Cardiac muscle cell (in vitro differentiated cells and primary cell): ENCODE data around the gene ZNF837. TPM values are rescaled to one million over a fixed set of nuclear protein-coding genes. Genes with fewer than 3 reads are reported as not detected.

Experiments
- DNase-seq, 2 donors: peaks; one replicate each; pipeline versions ENCODE4 v3.0.0 to v3.0.0-alpha.2; 2010 to 2017; ENCODE audit warnings: low read depth in 1 of 2, low spot score in 1 of 2
- H3K27ac ChIP-seq: fragments of 200-600 bp; sonication (generic); 2 replicates; pipeline ENCODE4 v1.5.1; 2016
- H3K27me3 ChIP-seq: fragments of 200-600 bp; sonication (generic); 2 replicates; pipeline ENCODE4 v1.6.0; 2016; ENCODE audit warnings: control low read depth
- H3K36me3 ChIP-seq: fragments of 200-600 bp; sonication (generic); 2 replicates; pipeline ENCODE4 v1.5.1; 2016; ENCODE audit warnings: control low read depth
- H3K4me1 ChIP-seq: fragments of 200-600 bp; sonication (generic); 2 replicates; pipeline ENCODE4 v1.8.1; 2017; ENCODE audit warnings: low read depth, mild to moderate bottlenecking, mixed run types
- H3K4me3 ChIP-seq: fragments of 200-600 bp; sonication (generic); 2 replicates; pipeline ENCODE4 v1.5.1; 2016; ENCODE audit warnings: mild to moderate bottlenecking
- H3K9me3 ChIP-seq: fragments of 200-600 bp; sonication (generic); 2 replicates; pipeline ENCODE4 v1.5.1; 2017; ENCODE audit warnings: low read depth, mild to moderate bottlenecking, control low read depth
- CTCF ChIP-seq: IDR thresholded peaks from 2 replicates; pipeline ENCODE4 v1.5.1; 2012; ENCODE audit warnings: low read depth, mild to moderate bottlenecking, low read length
- polyA plus RNA-seq: library from polyadenylated mRNA; unstranded; fragments of >200 nt; fragmentation: Nextera tagmentation; extraction: Ambion mirVana; gene quantifications from 2 replicates; pipeline ENCODE4 v1.2.1, GENCODE V29; 2016
- total RNA-seq: library from RNA; depleted of rRNA; stranded (reverse); fragments of >200 nt; gene quantifications from 2 replicates; pipeline ENCODE4 v1.2.3, GENCODE V29; 2016

Gene ZNF837
- total and polyA plus RNA-seq, 2 experiments from 2014 or later, result 8.9 to 9.1 TPM

- Histone ChIP-seq H3K27me3 (no peaks in the 10 kb centered on the region), H3K9me3 (no peaks in the 10 kb centered on the region), H3K4me3 (no peak overlapping the region), H3K36me3 (no peaks in the 10 kb centered on the region), H3K27ac (no peak overlapping the region), H3K4me1 (no peaks in the 10 kb centered on the region)
- TF ChIP-seq CTCF, result no peak
- DNase-seq, result no peak
These were observed 26.3 kb downstream of the ZNF837 start for GRCh38 chr19:58354478-58355030.

GRCh38 chr19:58353717-58354477, 26.9 kb downstream of the ZNF837 start:
- no peak for DNase-seq
- H3K36me3 ChIP-seq, result no peaks in the 10 kb centered on the region
- no peaks in the 10 kb centered on the region for H3K4me1 ChIP-seq
- no peaks in the 10 kb centered on the region for H3K27me3 ChIP-seq
- H3K4me3 ChIP-seq, result no peak overlapping the region
- no peak overlapping the region for H3K27ac ChIP-seq
- no peak for TF ChIP-seq CTCF
- H3K9me3 ChIP-seq, result no peaks in the 10 kb centered on the region

- Histone ChIP-seq H3K4me1 (no peaks in the 10 kb centered on the region), H3K27me3 (no peaks in the 10 kb centered on the region), H3K4me3 (no peak within 1 kb of the TSS), H3K27ac (no peak within 1 kb of the TSS), H3K9me3 (no peaks in the 10 kb centered on the region), H3K36me3 (no peaks in the 10 kb centered on the region)
- DNase-seq, result no peak
- no peak for TF ChIP-seq CTCF
These were observed 27.8 kb downstream of the ZNF837 start, which contains the start of gene A1BG for GRCh38 chr19:58352760-58353671. Gene A1BG, minus strand, starts transcription at chr19:58353492. Its CDS starts 55 bp downstream, at chr19:58353437.

- Histone ChIP-seq H3K4me1 (no peaks in the 10 kb centered on the region), H3K27me3 (no peaks in the 10 kb centered on the region), H3K9me3 (no peaks in the 10 kb centered on the region), H3K36me3 (no peaks in the 10 kb centered on the region), H3K27ac (no peak overlapping the region), H3K4me3 (no peak overlapping the region)
- TF ChIP-seq CTCF, result no peak
- DNase-seq, result no peak
These were observed 28.7 kb downstream of the ZNF837 start for GRCh38 chr19:58351990-58352755.

- no peaks in the 10 kb centered on the region for H3K9me3 ChIP-seq
- no peaks in the 10 kb centered on the region for H3K27me3 ChIP-seq
- no peaks in the 10 kb centered on the region for H3K4me1 ChIP-seq
- no peak for TF ChIP-seq CTCF
- H3K36me3 ChIP-seq, result no peaks in the 10 kb centered on the region
- H3K4me3 ChIP-seq, result no peak overlapping the region
- no peak overlapping the region for H3K27ac ChIP-seq
- DNase-seq, result no peak
These were observed 29.3 kb downstream of the ZNF837 start for GRCh38 chr19:58351558-58351878.
